Gastroesophageal sphincter (tissue), 4 donors: ENCODE results near the gene TDRD10. TPM values are rescaled to one million over a fixed set of nuclear protein-coding genes. Genes with fewer than 3 reads are reported as not detected.

Experiments
- ATAC-seq: fragments of 150-250 bp; one replicate; pipeline ENCODE4 v1.9.1; 2016; ENCODE audit warnings: mild to moderate bottlenecking, moderate library complexity
- H3K27ac ChIP-seq, 4 donors: fragments of 200-600 bp; sonication (generic) in 3 of 4; 1 replicate in 3 of 4; 2 replicates in 1 of 4; pipeline ENCODE4 v1.5.1; 2016 to 2019
- H3K27me3 ChIP-seq: fragments of 200-600 bp; sonication (generic); one replicate; pipeline ENCODE4 v1.5.1; 2019
- H3K36me3 ChIP-seq, 2 donors: fragments of 200-600 bp; sonication (generic); one replicate each; pipeline ENCODE4 v1.5.1; 2019; ENCODE audit warnings: control low read depth in 1 of 2
- H3K4me1 ChIP-seq, 3 donors: fragments of 200-600 bp; sonication (generic); 1 replicate in 2 of 3; 2 replicates in 1 of 3; pipeline ENCODE4 v1.5.1; 2016 to 2019; ENCODE audit warnings: control low read depth in 2 of 3
- H3K4me3 ChIP-seq, 2 donors: fragments of 200-600 bp; sonication (generic); one replicate each; pipeline ENCODE4 v1.5.1; 2019; ENCODE audit warnings: mild to moderate bottlenecking in 1 of 2, moderate library complexity in 1 of 2
- H3K9me3 ChIP-seq, 3 donors: fragments of 200-600 bp; sonication (generic); one replicate each; pipeline ENCODE4 v1.5.1; 2017 to 2019; ENCODE audit warnings: control low read depth in 2 of 3
- CTCF ChIP-seq, 4 experiments: fragments of 200-600 bp in 2 of 4; fragments of 450-650 bp in 2 of 4; sonication (generic) in 1 of 4; IDR thresholded peaks; one replicate each; pipeline ENCODE4 v1.5.1; 2017 to 2019; ENCODE audit warnings: antibody characterized with exemption in 4 of 4, mild to moderate bottlenecking in 2 of 4, moderate library complexity in 2 of 4
- EP300 ChIP-seq: sonication (generic); formaldehyde crosslinking; IDR thresholded peaks from one replicate; pipeline ENCODE4 v1.6.1; 2017; ENCODE audit warnings: antibody characterized with exemption, mild to moderate bottlenecking
- POLR2A ChIP-seq, 2 donors: fragments of 450-650 bp; IDR thresholded peaks; one replicate each; pipeline ENCODE4 v1.6.1; 2017; ENCODE audit warnings: antibody characterized with exemption in 2 of 2, mild to moderate bottlenecking in 2 of 2, moderate library complexity in 1 of 2
- POLR2AphosphoS5 ChIP-seq: sonication (generic); formaldehyde crosslinking; IDR thresholded peaks from one replicate; pipeline ENCODE4 v1.6.1; 2017; ENCODE audit warnings: antibody characterized with exemption
- WGBS, 2 donors: methylation state at CpG; one replicate each; pipeline ENCODE4 v1.1.5; 2018; ENCODE audit warnings: low coverage in 1 of 2; 5-methylcytosine and 5-hydroxymethylcytosine counted together
- total RNA-seq, 4 donors: library from RNA; depleted of rRNA; stranded (reverse); fragments of >200 nt; gene quantifications; one replicate each; pipeline ENCODE4 v1.1.0, GENCODE V29; 2016

Gene TDRD10
- total RNA-seq, 4 donors from 2014 or later, result 1.4 to 3.3 (median 2.8) TPM

- peak overlapping the region in 1 of 4 donors; percentile 2 for H3K27ac ChIP-seq
- no peak for ATAC-seq
- peak overlapping the region; percentile 13 to 56 for H3K4me3 ChIP-seq
- TF ChIP-seq POLR2A (IDR thresholded peaks at IDR 0.05) (no peak), POLR2AphosphoS5 (no peak), EP300 (no peak), CTCF (IDR thresholded peaks at IDR 0.05) (no peak)
- 50% methylated on average over 1 of the region's 1 CpG; no CpG with 5 or more reads in 1 of the 2 donors for WGBS, 2 donors
- H3K27me3 ChIP-seq, result peaks cover 58% of the 10 kb centered on the region
- H3K4me1 ChIP-seq, result peaks cover 0 to 27% (median 6%) of the 10 kb centered on the region in 3 donors
- H3K36me3 ChIP-seq, result no peaks in the 10 kb centered on the region
- H3K9me3 ChIP-seq, result peaks cover 0 to 8% (median 0%) of the 10 kb centered on the region in 3 donors
Measured at GRCh38 chr1:154499446-154499845, 2.6 kb upstream of the TDRD10 start.

- H3K36me3 ChIP-seq, result no peaks in the 10 kb centered on the region
- H3K4me3 ChIP-seq, result peak overlapping the region; percentile 39 to 56
- H3K27me3 ChIP-seq, result peaks cover 59% of the 10 kb centered on the region
- peaks cover 0 to 8% (median 0%) of the 10 kb centered on the region in 3 donors for H3K9me3 ChIP-seq
- H3K27ac ChIP-seq, result peak overlapping the region in 1 of 4 donors; percentile 68
- TF ChIP-seq CTCF (IDR thresholded peaks at IDR 0.05) (no peak), POLR2A (IDR thresholded peaks at IDR 0.05) (no peak), EP300 (no peak), POLR2AphosphoS5 (no peak)
- WGBS, 2 donors, result 57 to 68% methylated on average over 5 to 8 of the region's 8 CpGs
- ATAC-seq, result no peak
- H3K4me1 ChIP-seq, result peaks cover 0 to 21% (median 6%) of the 10 kb centered on the region in 3 donors
Measured at GRCh38 chr1:154500533-154500932, 1.5 kb upstream of the TDRD10 start.

- H3K36me3 ChIP-seq, result no peaks in the 10 kb centered on the region
- peaks cover 0 to 21% (median 6%) of the 10 kb centered on the region in 3 donors for H3K4me1 ChIP-seq
- H3K27ac ChIP-seq, result peak overlapping the region in 3 of 4 donors; percentile 68 to 78 (median 69)
- H3K27me3 ChIP-seq, result peaks cover 65% of the 10 kb centered on the region
- peak overlapping the region; percentile 39 to 56 for H3K4me3 ChIP-seq
- no peak for TF ChIP-seq EP300
- peak in 1 of 2 donors; percentile 8 for TF ChIP-seq POLR2A (IDR thresholded peaks at IDR 0.05)
- TF ChIP-seq CTCF (IDR thresholded peaks at IDR 0.05), result no peak
- no peak for TF ChIP-seq POLR2AphosphoS5
- ATAC-seq, result peak; percentile 81
- peaks cover 0 to 18% (median 0%) of the 10 kb centered on the region in 3 donors for H3K9me3 ChIP-seq
- WGBS, 2 donors, result 4 to 10% methylated on average over 4 to 10 of the region's 54 CpGs
Measured at GRCh38 chr1:154501423-154502065, 475 bp upstream of the TDRD10 start.

- Histone ChIP-seq H3K4me3 (peak overlapping the region in 1 of 2 donors; percentile 56), H3K9me3 (peaks cover 0 to 18% (median 0%) of the 10 kb centered on the region in 3 donors)
Measured at GRCh38 chr1:154502744-154503115, 711 bp downstream of the TDRD10 start.

More at GRCh38 chr1:154502744-154503115, 711 bp downstream of the TDRD10 start:
- Histone ChIP-seq H3K4me1 (peaks cover 0 to 21% (median 6%) of the 10 kb centered on the region in 3 donors), H3K36me3 (no peaks in the 10 kb centered on the region), H3K27me3 (peaks cover 74% of the 10 kb centered on the region), H3K27ac (peak overlapping the region in 2 of 4 donors; percentile 68 to 78)
- ATAC-seq, result peak; percentile 6
- TF ChIP-seq EP300 (no peak), POLR2A (IDR thresholded peaks at IDR 0.05) (no peak), CTCF (IDR thresholded peaks at IDR 0.05) (no peak), POLR2AphosphoS5 (no peak)
- 13% methylated on average over 12 of the region's 43 CpGs; no CpG with 5 or more reads in 1 of the 2 donors for WGBS, 2 donors
